Measurements from ENCODE around the gene NR3C2.

Gene NR3C2

DNA sequence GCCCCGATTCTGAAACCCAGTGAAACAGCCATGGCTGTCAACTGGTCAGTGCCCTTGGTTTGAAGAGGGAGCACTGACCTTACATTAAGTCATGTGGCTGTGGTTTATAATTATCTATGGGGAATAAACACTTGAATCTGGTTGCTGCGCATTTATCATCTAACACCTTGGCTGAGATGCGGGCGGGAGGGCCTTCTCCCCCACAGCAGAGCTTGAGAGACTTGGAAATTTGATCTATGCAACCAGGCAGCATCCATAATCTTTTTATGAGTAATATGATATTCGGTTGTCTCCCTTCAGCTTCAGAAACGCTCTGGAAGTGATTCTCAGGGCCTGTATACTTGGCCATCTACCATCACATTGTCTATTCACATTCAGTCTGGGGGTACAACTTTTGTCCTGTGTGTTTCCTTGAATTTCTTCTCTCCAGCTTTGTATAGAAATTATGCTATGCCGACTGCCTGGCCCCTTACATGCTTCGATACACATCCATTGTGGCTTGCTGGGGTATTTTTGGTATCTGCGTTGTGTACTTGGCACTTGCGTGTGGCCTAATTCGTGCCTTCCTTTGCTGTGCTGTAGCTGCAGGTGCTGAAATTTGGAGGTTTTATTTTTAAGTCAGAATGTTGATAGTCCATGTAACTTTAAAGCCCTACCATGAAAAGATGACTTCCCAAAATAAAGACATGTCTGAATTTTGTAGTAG is 388.8 kb downstream of the NR3C2 start:
- no peak for DNase-seq (ENCODE audit: low read depth)

DNA sequence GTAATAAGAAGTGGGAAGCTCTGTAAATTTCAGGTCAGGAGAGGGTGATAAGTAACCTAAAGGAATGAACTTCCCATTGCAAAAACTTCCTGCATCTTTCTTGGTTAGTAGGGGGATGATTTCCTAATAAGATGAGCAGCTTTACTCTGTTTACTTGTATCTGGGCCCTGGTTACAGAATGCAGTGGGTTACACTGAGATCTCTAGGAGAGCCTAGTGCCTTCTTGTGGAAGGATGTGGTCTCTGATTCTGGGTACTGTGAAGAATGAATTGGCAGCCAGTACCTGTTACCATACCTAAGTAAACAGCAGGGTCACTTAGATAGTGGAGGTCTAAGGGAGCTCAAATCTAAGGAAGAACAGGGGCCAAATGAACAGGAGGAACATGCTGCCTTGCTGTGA is 389.8 kb downstream of the NR3C2 start:
- DNase-seq (ENCODE audit: low read depth): no peak

DNA sequence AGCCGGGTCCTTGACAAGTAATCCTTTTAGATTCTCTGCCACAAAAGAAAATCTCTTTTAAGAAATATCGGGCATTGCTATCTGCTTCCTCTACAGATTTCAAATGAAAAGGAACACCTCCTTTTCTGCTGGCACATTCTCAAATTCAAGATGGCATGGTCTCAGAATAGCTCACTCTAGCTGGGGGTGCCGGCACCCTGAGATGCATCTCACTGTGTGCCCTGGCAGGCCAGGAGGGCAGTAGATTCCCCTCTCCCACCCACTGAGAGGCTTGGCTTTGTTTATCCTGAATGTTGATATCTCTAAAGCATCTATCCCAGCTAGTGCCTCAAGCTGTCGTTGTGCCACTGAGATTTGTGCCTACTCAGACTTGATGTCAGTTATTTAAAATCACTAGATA is 390.8 kb downstream of the NR3C2 start:
- no peak for DNase-seq (ENCODE audit: low read depth)

DNA sequence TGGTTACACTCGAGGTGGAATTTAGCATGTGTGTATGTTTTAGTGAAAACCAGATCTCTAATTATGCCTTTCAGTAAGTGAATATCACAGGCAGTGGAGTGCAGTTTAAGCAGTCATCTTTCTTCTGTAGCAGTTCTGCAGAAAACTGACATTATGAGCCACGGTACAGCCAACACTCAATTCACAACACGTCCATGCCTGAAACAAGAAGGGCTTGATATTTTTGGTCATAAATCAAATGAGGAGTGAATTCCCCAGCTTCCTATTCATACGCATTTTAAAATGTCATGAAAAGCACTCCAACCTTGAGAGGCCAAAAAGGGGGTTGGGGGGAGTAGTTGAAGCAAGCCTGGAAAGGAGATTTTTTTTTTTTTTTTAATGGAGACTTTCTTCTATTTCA is 393.6 kb downstream of the NR3C2 start:
- no peak for DNase-seq (ENCODE audit: low read depth)

DNA sequence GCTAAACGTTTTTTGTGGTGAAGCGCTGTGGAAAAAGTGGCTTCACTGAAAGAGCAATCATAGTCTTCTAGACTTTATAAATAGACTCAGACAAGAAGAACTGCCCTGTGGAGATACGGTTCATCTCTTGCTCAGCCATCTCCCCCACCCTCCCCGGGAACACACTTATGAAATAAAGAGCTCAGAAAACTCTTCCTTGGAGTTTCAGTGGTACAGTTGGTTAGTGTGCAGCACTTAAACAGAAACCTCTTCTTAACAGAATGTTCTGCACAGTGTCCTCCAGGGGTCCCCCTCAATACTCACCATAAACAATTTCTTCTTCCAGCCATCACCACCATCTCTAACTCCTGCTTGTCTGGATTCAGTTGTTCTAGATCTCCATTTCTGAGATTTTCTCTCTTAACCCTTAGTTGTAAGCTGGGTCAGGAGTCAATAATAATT is 397.3 kb downstream of the NR3C2 start:
- DNase-seq (ENCODE audit: low read depth): no peak

DNA sequence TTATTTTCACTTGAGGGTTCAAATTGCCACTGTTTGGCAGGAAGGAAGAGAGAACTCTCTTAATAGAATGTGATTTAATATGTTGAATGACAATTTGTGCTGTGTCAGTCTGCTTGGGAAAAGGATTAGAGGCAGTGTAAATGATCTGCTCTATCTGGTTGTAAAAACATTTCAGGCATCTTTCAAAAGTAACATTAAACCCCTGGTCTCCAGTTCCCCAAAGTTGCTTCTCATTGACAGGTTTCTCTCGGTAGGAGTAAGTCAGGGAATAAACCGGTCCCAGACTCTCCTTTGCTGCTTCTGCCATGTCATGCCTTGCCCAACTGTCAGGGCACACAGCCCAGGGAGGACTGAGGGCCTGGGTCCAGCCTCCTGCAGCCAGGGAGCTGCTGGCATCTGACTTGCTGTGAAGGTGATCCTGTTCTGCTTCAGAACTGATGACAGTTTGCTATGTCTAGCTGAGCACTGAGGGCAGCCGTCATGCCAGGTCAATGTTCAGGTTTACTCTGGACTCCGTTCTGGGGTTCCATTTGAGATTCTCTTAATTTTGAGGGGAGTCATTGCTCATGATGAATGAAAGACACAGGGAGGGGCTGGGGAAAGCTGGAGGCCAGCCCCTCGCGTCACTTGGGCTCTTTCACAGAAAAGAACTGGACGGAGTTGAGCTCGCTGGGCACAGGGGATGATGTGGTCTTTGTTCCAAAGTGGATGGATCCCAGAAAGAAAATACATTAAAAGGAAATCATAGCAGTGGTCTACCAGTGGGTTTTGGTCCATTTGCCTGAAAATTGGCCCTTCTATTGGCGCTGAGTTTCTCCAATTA is 397.9 kb downstream of the NR3C2 start:
- DNase-seq (ENCODE audit: low read depth): no peak

DNA sequence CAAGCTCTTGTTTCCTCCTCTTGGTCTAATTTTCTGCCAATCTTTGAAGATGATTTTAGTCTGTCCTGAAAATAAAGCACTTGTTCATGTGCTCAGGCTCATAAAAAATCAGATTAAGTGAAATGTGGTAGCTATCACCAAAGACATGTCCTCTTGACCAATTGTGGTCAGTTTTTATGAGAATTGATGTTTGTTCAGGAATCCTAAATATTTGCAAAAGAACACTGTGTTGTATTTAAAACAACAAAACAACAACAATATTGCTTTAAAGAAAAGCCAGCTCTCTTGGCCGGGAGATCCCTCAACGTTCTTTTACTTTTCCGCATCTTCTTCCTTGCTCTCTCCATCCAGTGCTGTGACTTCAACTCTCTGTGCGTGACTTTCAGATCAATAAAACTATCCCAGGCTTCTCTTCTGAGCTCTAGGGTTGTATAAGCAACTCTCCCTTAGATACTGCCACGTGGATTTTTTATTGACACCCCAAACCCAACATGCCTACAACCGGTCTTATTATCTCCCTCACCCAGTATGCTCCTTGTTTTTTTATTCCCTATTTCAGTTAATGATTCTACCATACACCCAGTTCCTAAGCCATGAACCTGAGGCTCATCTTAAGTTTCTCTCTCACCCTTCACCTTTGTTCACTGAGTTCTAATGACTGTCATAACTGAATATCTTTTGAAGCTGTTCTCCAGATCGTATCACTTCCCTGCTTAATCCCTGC is 400.4 kb downstream of the NR3C2 start:
- DNase-seq (ENCODE audit: low read depth): no peak

DNA sequence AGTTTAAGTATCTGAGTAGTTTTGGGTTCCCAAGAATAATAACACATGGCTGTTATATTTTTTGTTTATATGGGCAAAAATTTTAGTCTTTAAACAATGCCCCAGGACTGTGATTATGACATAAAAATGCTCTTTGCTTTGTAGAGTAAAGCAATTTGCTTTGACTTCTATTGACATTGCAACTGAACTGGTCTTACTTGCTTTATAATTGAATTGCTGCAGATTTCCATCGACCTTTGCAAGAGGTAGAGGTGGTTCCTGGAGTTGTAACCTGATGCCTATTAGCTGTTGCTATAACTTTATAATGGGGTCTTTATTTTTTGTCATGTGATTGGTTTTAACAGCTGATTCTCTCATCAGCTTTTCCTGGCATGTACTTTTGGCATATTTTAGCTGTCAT is 407.4 kb downstream of the NR3C2 start:
- no peak for DNase-seq (ENCODE audit: low read depth)

DNA sequence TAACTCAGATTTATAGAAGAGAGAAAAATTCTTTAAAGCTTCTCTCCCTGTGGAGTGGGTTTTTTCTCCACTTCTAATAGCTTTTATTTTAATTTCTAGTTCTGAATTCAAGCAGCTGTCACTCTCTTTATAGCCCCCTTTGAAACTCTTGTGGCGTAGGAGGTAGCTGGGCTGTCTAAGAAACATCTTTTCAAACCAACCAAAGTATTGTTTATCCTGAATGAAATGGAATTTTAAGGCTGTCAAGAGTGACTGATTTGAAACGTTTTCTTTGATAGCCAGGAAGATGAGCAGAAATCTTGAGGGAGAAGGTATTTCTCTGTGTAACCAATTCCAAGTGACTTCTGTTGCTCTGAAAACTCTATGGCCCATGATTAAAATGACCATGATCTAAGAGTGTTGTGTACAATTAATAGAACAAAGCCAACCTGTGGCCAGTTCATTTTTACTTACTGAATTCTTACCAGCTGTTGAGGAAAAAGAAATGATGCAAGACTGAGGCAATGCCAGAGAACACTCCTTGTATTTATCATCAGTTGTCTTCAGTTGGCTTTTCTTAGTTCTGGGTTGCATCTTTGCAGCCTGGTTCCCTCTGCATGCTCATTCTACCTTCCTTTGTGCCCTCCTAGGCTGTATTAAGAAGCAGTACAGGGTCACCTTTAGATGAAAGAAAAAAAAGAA is 411.9 kb downstream of the NR3C2 start:
- no peak for DNase-seq (ENCODE audit: low read depth)

DNA sequence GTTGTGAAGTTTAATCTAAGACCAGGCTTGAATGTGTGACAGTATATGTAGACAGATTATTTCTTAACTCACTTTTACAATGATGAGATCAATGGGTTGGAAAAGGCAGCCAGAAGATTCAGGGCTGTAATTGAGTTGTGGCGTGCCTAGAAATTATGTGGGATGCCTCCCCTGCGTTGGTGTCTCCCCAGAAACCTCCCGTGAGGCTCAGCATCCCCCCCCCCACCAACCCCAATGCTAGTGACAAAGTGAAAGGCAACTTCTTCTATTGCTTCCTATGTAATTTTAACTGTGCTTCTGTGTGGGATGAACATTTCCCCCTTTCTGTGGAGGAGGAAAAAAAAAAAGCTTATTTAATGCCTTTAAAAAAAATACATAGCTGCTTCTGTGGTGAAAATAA is 412.4 kb downstream of the NR3C2 start:
- no peak for DNase-seq (ENCODE audit: low read depth)
